HG03025 (cell line): ENCODE data around the gene PAPLN.

Experiments
- ATAC-seq: cut with Tn5 transposase; IDR thresholded peaks from one replicate; pipeline ENCODE4 v1.9.1; 2021; ENCODE audit warnings: mild to moderate bottlenecking, moderate library complexity; ENCODE audit not compliant: unreplicated experiment, low FRiP score

PAPLN gene

DNA sequence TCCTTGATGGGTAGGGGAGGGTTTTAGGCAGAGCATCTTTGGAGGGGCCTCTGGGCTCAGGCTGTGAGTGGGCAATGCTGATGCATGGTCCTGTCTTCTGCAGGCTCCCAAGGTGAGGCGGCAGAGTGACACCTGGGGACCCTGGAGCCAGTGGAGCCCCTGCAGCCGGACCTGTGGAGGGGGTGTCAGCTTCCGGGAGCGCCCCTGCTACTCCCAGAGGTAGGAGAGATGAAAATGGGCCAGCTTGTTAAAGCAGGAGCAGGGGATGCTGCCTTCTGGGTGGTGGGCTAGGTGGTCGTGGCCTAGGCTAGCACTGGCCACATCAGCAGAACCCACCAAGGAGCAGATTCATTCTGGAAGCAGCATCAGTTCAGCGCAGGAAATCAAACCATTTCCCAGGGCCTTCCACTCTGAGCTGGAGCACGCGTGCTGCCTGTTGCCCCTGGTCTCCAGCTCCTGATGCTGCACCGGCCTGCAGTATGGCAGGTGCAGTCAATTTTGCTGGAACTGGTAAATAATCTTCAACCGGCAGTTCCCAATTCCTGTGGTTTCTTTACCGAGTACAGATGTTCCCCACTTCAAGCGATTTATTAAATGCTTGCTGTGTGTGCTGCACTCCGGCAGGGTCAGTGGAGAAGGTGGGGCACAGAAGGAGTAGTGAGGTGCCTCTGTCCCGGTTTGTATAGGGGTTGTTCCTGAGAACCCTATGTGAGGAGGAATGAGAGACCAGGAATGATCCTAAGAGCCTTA is 7.4 kb downstream of the PAPLN start:
- no peak for ATAC-seq

DNA sequence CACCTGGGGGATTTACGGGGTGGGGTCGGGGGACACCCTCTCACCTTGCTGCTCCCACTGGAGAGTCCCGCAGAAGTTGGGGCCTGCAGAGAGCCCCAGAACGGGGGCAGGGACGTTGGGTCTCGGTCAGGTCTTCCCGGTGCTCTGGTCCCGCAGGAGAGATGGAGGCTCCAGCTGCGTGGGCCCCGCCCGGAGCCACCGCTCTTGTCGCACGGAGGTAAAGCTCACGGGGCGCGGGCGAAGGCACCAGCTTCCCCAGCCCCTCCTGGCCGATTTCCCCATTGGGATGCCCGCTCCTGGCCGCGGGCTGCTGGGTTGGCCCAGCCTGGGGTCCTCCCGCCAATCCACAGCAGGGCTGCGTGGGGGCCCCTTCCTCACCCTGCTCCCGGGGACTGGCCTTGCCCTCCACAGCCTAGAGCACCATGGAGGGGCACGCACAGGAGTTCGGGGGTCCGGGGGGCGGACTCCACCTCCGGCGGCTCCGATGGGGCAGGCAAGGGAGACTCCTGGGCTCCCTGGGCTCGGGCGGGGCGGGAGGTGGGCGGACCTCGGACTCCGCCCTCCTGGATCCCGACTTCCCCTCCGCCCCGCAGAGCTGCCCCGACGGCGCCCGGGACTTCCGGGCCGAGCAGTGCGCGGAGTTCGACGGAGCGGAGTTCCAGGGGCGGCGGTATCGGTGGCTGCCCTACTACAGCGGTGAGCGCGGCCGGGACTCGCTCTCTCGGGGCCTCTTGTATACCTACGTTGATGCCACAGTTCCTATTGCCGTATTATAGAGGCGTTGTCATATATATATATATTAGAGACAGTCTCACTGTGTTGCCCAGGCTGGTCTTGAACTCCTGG is 8.4 kb downstream of the PAPLN start:
- no peak for ATAC-seq

GRCh38 chr14:73246387-73247150 is 9.3 kb downstream of the PAPLN start:
- ATAC-seq = no peak

DNA sequence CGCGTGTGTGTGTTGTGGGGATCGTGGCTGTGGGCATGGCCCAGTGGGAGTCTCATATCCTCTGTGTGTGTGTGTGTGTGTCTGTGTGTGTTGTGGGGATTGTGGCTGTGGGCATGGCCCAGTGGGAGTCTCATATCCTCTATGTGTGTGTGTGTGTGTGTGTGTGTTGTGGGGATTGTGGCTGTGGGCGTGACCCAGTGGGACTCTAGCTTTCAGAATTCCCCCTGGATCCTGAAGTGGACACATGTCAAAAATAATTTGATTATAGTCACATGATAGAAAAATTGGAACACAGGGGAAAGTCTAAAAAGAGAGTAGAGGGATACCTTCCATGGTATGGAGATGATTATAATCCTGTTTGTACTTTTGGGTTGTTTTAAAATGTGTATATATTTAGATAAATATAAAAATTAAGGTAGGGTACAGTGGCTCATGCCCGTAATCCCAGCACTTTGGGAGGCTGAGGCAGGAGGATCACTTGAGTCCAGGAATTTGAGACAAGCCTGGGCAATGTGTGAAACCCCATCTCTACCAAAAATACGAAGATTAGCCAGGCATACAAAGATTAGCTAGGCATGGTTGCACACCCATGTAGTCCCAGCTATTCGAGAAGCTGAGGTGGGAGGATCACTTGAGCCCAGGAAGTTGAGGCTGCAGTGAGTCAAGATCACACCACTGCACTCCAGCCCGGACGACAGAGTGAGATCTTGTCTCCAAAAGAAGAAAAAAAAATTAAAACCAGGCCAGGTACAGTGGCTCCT is 11.0 kb downstream of the PAPLN start:
- no peak for ATAC-seq

- ATAC-seq = no peak
These were observed 11.8 kb downstream of the PAPLN start for GRCh38 chr14:73249108-73249507.

DNA sequence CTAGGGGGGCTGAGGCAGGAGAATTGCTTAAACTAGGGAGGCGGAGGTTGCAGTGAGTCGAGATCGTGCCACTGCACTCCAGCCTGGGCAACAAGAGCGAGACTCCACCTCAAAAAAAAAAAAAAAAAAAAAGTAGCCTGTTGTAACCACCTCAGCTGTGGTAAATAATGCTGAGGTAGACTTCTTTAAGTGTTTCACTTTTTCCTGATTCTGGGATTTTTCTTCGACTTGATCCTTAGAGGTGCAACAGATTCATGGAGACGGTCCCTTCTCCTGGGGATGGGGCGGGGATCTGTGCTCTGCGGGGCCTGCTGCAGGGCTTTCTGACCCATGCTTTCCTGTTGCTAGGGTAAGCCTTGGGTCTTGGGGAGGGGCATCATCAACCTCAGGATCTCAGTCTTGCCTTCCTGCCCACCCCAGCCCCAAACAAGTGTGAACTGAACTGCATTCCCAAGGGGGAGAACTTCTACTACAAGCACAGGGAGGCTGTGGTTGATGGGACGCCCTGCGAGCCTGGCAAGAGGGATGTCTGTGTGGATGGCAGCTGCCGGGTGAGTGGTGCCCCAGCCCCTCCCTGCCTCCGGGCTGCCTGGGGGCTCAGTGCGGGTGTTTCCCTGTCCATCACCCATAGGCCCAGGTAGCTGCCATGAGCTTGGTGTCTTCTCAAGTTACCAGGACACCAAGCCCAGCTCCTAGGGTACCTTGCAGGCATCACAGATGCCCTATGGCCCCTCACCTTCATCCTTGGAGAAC is 12.4 kb downstream of the PAPLN start:
- ATAC-seq = no peak

DNA sequence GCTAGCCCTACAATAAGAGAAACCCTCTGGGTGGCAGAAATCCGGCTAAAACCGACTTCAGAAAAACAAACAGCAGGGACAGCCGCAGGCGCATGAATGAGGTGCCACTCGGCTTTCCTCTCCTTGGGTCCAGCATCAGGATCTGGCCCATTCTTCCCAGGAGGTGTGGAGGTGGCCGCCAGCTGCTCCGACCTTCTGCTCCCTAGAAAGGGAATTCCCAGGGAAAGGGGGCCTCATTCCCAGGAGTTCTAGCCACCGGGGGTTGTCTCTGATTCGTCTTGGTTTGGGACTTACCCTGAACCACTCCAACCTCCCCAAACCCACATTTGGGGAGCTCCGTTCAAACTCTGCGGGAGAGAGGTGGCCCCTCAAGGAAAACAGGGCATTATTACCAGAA is 13.0 kb downstream of the PAPLN start:
- ATAC-seq = no peak

- ATAC-seq = no peak
These were observed 13.6 kb downstream of the PAPLN start for GRCh38 chr14:73250781-73251500.

- ATAC-seq = no peak
These were observed 14.4 kb downstream of the PAPLN start for GRCh38 chr14:73251516-73252215.

- ATAC-seq = no peak
These were observed 15.4 kb downstream of the PAPLN start for GRCh38 chr14:73252491-73253322.

DNA sequence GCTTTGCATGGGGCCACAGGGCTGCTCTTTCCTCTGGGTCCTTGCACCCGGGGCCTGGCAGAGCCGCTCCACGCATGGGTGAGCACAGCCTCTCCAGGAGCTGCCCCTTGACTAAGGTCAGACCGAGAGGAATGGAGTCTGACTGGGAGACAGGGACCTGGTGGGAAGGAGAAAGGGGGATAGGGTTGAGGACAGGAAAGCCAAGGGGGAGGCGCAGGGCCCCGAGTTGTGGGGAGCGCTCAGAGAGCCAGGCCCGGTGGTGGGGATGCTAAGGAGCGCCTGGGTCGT is 16.0 kb downstream of the PAPLN start:
- no peak for ATAC-seq

DNA sequence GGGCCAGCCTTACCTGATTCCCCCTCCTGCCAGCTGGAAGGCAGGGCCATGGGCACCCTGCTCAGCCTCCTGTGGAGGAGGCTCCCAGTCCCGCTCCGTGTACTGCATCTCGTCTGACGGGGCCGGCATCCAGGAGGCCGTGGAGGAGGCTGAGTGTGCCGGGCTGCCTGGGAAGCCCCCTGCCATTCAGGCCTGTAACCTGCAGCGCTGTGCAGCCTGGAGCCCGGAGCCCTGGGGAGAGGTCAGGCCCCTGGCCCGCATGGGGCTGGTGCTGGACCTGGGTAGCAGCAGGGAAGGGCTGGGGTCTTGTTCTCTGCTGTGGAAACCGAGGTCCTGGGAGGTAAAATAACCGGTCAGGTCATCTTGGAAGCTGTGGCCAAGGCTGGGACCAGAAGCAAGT is 16.4 kb downstream of the PAPLN start:
- ATAC-seq = no peak

GRCh38 chr14:73254247-73255004 is 17.1 kb downstream of the PAPLN start:
- no peak for ATAC-seq

DNA sequence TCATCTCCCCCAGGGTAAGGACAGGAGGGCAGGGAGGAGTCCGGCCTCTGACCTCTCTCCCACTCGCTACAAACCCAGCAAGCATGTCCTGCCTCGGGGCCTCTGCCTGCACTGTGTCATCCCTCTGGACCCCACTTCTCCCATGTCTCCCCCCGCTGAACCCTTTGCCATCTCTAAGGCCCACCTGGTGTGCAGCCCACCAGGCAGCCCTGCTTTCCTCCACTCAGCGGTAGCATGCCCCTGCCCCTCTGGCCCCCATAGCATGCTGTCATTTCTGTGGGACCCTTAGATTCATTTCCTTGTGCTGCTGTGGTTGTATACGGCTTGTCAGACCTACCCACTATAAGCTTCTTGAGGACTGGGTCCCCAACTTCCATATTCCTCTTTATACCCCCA is 17.7 kb downstream of the PAPLN start:
- no peak for ATAC-seq

DNA sequence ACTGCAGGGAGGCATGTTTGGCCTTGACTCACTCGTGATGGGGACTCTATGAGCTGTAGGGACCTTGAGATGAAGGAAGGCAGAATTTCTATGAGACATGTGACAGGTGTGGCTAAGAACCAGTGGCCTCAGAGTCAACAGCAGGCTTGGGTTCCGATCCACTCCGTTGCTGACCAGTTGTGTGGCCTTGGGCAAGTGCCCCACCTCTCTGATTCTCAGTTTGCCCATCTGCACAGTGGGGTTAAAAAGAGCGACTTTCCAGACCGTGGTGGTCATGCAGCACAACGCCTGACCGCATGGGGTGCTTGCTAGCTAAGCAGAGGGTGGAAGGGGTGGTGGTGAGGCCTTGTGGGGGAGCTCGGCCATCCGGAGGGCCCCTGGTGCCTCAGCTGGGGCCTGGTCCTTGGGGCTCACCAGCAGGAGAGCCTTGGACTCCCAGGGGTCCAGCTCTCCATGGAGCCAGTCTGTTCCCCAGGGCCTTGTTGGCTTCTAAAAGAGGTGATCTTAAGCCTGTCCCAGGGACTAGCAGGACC is 18.5 kb downstream of the PAPLN start:
- ATAC-seq = no peak

DNA sequence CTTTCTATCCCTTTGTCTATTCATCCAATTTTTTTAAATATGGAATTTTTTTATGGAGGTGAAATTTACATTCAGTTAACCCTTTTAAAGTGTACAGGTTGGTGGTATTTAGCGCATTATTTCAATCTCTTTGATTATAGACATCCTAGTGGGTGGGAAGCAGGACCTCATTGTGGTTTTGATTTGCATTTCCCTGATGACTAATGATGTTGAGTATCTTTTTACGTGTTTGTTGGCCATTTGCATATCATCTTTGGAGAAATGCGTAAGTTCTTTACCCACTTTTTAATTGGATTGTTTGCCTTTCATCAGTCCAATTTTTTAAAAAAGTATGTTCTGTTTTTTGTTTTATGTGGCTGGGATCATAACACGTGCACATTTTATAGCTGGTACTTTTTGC is 20.8 kb downstream of the PAPLN start:
- ATAC-seq = no peak
